GM12874 (cell line): ENCODE results near the gene MZF1.

Experiments used
- CTCF ChIP-seq: IDR thresholded peaks from 2 replicates; pipeline ENCODE4 v1.5.1; 2011; ENCODE audit warnings: low read depth, mild to moderate bottlenecking, control low read depth, low read length, moderate library complexity; ENCODE audit not compliant: insufficient read depth

The MZF1 gene

GRCh38 chr19:58516964-58517833 lies 55.9 kb downstream of the MZF1 start:
- TF ChIP-seq CTCF = 0 out of 2 replicates have a peak, but pooled peaks have one; percentile 14

GRCh38 chr19:58516246-58516836 lies 56.8 kb downstream of the MZF1 start:
- TF ChIP-seq CTCF = no peak

GRCh38 chr19:58515259-58515658 lies 57.9 kb downstream of the MZF1 start:
- no peak for TF ChIP-seq CTCF

- no peak for TF ChIP-seq CTCF
These were observed 58.5 kb downstream of the MZF1 start for GRCh38 chr19:58514564-58515022.

GRCh38 chr19:58513694-58514563 lies 59.2 kb downstream of the MZF1 start:
- peak; percentile 98 for TF ChIP-seq CTCF

- TF ChIP-seq CTCF = no peak
These were observed 59.9 kb downstream of the MZF1 start for GRCh38 chr19:58513213-58513693.
